22Rv1 (cell line): Measurements from ENCODE around the gene TMEM135.

ENCODE experiments used
- H3K27ac ChIP-seq: fragments of 450-650 bp; 2 replicates; pipeline ENCODE4 v1.5.1; 2017
- CTCF ChIP-seq: fragments of 450-650 bp; IDR thresholded peaks from 2 replicates; pipeline ENCODE4 v1.5.1; 2017; ENCODE audit warnings: mild to moderate bottlenecking
- ZFX ChIP-seq: fragments of 450-650 bp; IDR thresholded peaks from 2 replicates; pipeline ENCODE4 v1.6.1; 2017; ENCODE audit warnings: antibody characterized with exemption, borderline replicate concordance

The TMEM135 gene

GRCh38 chr11:87323899-87324298, 286.2 kb downstream of the TMEM135 start:
- H3K27ac ChIP-seq: no peak overlapping the region
- TF ChIP-seq CTCF: no peak
- no peak for TF ChIP-seq ZFX

- TF ChIP-seq CTCF (no peak), ZFX (no peak)
- H3K27ac ChIP-seq: no peak overlapping the region
Measured at GRCh38 chr11:87324817-87325489, 287.2 kb downstream of the TMEM135 start.

GRCh38 chr11:87325490-87325872, 287.7 kb downstream of the TMEM135 start:
- no peak for TF ChIP-seq CTCF
- no peak for TF ChIP-seq ZFX
- no peak overlapping the region for H3K27ac ChIP-seq

- no peak overlapping the region for H3K27ac ChIP-seq
- TF ChIP-seq ZFX (no peak), CTCF (no peak)
Measured at GRCh38 chr11:87326594-87326993, 288.9 kb downstream of the TMEM135 start.

- TF ChIP-seq CTCF (no peak), ZFX (no peak)
Measured at GRCh38 chr11:87329172-87329571, 291.4 kb downstream of the TMEM135 start.

GRCh38 chr11:87330187-87330601, 292.5 kb downstream of the TMEM135 start:
- H3K27ac ChIP-seq: no peak overlapping the region
- TF ChIP-seq CTCF (no peak), ZFX (no peak)

More at GRCh38 chr11:87329172-87329571, 291.4 kb downstream of the TMEM135 start:
- H3K27ac ChIP-seq: no peak overlapping the region

- H3K27ac ChIP-seq: no peak overlapping the region
- TF ChIP-seq ZFX (no peak), CTCF (no peak)
Measured at GRCh38 chr11:87331273-87331672, 293.5 kb downstream of the TMEM135 start.
